ENCODE results near the gene SPPL3. TPM values are rescaled to one million over a fixed set of nuclear protein-coding genes. Genes with fewer than 3 reads are reported as not detected.

Gene SPPL3
- total RNA-seq, 4 donors from 2014 or later, result 16.8 to 28.7 (median 22.7) TPM

- DNase-seq (ENCODE audit: low spot score) (no peak), ATAC-seq (ENCODE audit: low FRiP score) (no peak)
- TF ChIP-seq, protein P1, sequence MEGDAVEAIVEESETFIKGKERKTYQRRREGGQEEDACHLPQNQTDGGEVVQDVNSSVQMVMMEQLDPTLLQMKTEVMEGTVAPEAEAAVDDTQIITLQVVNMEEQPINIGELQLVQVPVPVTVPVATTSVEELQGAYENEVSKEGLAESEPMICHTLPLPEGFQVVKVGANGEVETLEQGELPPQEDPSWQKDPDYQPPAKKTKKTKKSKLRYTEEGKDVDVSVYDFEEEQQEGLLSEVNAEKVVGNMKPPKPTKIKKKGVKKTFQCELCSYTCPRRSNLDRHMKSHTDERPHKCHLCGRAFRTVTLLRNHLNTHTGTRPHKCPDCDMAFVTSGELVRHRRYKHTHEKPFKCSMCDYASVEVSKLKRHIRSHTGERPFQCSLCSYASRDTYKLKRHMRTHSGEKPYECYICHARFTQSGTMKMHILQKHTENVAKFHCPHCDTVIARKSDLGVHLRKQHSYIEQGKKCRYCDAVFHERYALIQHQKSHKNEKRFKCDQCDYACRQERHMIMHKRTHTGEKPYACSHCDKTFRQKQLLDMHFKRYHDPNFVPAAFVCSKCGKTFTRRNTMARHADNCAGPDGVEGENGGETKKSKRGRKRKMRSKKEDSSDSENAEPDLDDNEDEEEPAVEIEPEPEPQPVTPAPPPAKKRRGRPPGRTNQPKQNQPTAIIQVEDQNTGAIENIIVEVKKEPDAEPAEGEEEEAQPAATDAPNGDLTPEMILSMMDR (IDR thresholded peaks at IDR 0.05), result no peak
Measured at GRCh38 chr12:120814903-120815429, 89.2 kb downstream of the SPPL3 start.

DNA sequence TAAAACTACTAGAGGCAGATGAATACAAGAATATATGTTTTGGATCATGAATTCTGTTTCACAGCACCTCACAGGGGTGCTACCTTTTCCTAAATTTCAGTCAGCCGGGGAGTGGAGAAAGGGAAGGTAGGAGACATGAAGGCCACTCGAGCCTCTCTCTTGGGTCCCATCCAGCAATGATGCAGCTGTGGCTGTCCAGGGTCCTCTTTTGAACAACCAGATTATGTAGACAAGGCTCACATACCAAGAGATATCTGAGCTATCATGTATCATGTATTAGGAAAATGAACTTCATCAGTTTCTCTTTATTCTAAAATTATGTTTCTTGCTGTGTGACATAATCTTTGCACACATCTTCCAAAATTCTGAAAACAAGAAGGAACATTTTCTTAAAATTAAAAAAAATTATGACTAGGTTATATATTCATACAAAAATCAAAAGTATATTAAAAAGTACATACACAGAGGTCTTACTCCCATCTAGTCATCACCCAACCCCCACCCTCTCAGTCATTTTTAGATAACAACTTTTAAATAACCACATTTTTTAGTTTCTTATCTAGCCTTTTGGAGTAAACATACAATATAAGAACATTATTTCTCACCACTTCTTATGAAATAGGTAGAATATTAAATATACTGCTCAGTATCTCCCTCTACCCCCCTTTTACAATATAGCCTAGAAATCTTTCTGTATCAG is 89.8 kb downstream of the SPPL3 start:
- no peak for DNase-seq (ENCODE audit: low spot score)
- TF ChIP-seq, protein P1 (IDR thresholded peaks at IDR 0.05), result no peak
- ATAC-seq (ENCODE audit: low FRiP score), result no peak

GRCh38 chr12:120813588-120814153 is 90.5 kb downstream of the SPPL3 start:
- no peak for ATAC-seq (ENCODE audit: low FRiP score)
- TF ChIP-seq, protein P1 (IDR thresholded peaks at IDR 0.05), result no peak
- DNase-seq (ENCODE audit: low spot score), result no peak

DNA sequence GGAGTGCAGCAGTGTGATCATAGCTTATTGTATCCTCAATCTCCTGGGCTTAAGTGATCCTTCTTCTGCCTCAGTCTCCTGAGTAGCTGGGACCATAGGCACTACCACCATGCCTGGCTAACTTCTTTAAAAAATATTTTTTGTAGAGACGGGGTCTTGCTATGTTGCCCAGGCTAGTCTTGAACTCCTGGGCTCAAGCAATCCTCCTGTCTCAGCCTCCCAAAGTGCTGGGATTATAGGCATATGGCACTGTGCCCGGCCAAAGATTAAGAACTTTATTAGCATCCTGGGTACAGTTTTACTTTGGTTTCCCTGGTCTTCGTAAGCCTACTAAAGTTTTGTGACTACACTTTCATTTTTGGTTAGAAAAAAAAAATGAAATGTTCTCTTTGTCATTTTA is 94.1 kb downstream of the SPPL3 start:
- no peak for DNase-seq (ENCODE audit: low spot score)

DNA sequence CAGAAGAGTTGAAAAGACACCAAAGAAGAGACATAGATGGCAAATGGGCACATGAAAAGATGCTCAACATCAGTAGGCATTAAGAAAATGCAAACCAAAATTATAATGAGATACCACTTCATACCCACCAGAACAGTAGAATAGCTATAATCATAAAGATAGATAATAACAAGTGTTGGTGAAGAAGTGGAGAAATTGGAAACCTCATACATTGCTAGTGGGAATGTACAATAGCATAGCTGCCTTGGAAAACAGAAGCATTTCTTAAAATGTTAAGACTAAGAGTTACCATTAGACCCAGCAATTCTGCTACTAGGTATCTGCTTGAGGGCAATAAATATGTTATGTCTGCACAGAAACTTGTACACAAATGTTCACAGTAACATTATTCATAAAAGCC is 99.7 kb downstream of the SPPL3 start:
- no peak for ATAC-seq (ENCODE audit: low FRiP score)
- DNase-seq (ENCODE audit: low spot score), result no peak
- TF ChIP-seq, protein P1 (IDR thresholded peaks at IDR 0.05), result no peak

More for the DNA sequence above, 94.1 kb downstream of the SPPL3 start:
- no peak for ATAC-seq (ENCODE audit: low FRiP score)
- TF ChIP-seq, protein P1 (IDR thresholded peaks at IDR 0.05), result no peak

- no peak for ATAC-seq (ENCODE audit: low FRiP score)
- DNase-seq (ENCODE audit: low spot score), result no peak
- TF ChIP-seq, protein P1 (IDR thresholded peaks at IDR 0.05), result no peak
Measured at GRCh38 chr12:120801146-120801545, 103.0 kb downstream of the SPPL3 start.

DNA sequence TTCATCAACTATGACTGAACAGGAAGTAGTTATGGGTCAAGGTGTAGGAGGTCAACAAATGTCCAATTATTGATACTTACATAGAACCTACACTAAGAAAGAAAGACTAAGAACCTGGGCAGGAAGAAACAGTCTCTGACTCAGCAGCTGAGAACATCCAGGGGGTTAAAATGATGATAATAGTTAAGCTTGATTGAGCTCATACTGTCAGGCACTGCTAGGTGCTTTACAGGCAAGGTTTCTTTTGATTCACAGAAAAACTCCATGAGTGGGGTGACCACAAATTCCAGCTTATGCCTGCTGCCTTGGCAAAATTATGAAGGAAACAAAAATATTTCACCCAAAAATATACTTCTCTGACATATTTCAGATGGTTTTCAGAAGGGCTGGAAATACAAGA is 103.5 kb downstream of the SPPL3 start:
- ATAC-seq (ENCODE audit: low FRiP score) (no peak), DNase-seq (ENCODE audit: low spot score) (no peak)

More for the DNA sequence above, 103.5 kb downstream of the SPPL3 start:
- TF ChIP-seq, protein P1 (IDR thresholded peaks at IDR 0.05), result no peak
